Measurements from ENCODE around the gene SYT4.

Gene SYT4

DNA sequence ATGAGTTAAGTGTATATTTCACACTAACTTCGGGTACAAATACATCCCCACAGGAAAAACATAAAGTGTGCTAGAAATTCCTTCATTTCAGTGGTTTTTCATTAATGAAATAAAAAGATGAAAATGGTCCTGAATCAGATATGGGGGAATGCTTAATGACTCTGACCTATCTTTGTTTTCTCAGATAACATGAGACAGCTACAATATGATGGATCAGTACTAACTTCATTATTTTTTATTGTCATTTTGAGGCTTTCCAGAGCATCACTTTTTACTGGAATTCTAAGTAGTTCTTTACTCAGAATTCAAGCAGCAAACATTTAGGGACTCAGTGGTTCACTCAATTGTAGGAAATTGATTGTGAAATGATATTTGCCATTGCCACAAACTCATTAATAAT is 2.8 kb downstream of the SYT4 start:
- Histone ChIP-seq H3K4me1 (ENCODE audit: control insufficient read depth in 1 of 2, insufficient read depth in 2 of 2, low read length in 2 of 2) (peaks cover 0 to 4% of the 10 kb centered on the region in 2 donors), H3K36me3 (ENCODE audit: control insufficient read depth in 1 of 2, insufficient read depth in 2 of 2, low read length in 2 of 2) (no peaks in the 10 kb centered on the region), H3K4me3 (ENCODE audit: low read depth in 1 of 2, low read length in 2 of 2) (no peak overlapping the region), H3K9me3 (ENCODE audit: control insufficient read depth in 1 of 2, low read length in 2 of 2) (no peaks in the 10 kb centered on the region), H3K27ac (ENCODE audit: low read length) (no peak overlapping the region), H3K27me3 (ENCODE audit: low read depth, low read length) (no peaks in the 10 kb centered on the region)

DNA sequence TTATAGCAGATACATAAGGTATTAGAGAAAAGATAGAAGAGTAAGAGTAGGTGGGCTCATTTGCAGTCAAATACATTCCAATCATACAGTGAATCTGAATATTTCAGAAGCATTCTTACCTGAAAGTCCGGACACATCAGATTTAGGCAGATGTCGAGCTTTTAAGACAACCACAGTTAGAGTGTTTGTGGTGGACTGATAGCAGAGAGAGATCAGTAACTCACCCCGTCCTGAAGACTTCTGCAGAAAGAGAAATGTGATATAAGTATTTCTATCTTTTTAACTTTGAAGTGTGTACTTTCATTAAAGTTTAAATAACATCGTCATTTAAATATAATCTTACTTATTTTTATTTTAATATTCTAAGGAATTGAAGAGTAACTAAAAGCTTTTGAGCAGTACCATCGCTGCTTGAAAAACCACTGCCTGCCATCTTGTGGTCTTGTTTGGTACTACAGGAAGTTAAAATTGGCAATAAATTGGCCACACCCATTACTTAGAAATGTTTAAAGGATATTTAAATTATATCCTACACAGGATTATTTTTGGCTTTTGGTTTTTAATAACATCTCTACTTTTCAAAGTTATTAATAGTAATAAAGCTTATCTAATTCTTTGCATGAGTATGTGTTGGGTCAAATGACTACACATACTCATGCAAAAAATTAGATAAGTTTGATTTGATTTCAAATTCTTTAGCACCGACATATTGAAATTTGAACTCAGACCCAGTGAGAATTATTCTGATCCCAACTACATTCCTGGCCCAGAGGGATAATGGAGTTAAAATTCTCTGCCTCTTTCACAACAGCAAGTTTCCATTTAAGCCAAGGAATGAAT is 5.5 kb downstream of the SYT4 start:
- H3K9me3 ChIP-seq (ENCODE audit: control insufficient read depth in 1 of 2, low read length in 2 of 2), result no peaks in the 10 kb centered on the region
- H3K27ac ChIP-seq (ENCODE audit: low read length), result no peak overlapping the region
- H3K4me3 ChIP-seq (ENCODE audit: low read depth in 1 of 2, low read length in 2 of 2), result no peak overlapping the region
- no peaks in the 10 kb centered on the region for H3K27me3 ChIP-seq (ENCODE audit: low read depth, low read length)
- H3K4me1 ChIP-seq (ENCODE audit: control insufficient read depth in 1 of 2, insufficient read depth in 2 of 2, low read length in 2 of 2), result no peaks in the 10 kb centered on the region
- no peaks in the 10 kb centered on the region for H3K36me3 ChIP-seq (ENCODE audit: control insufficient read depth in 1 of 2, insufficient read depth in 2 of 2, low read length in 2 of 2)

GRCh38 chr18:43267818-43268217 is 9.5 kb downstream of the SYT4 start:
- Histone ChIP-seq H3K4me3 (ENCODE audit: low read depth in 1 of 2, low read length in 2 of 2) (no peak overlapping the region), H3K9me3 (ENCODE audit: control insufficient read depth in 1 of 2, low read length in 2 of 2) (no peaks in the 10 kb centered on the region), H3K36me3 (ENCODE audit: control insufficient read depth in 1 of 2, insufficient read depth in 2 of 2, low read length in 2 of 2) (no peaks in the 10 kb centered on the region), H3K4me1 (ENCODE audit: control insufficient read depth in 1 of 2, insufficient read depth in 2 of 2, low read length in 2 of 2) (no peaks in the 10 kb centered on the region), H3K27ac (ENCODE audit: low read length) (no peak overlapping the region), H3K27me3 (ENCODE audit: low read depth, low read length) (no peaks in the 10 kb centered on the region)

GRCh38 chr18:43265465-43265864 is 11.8 kb downstream of the SYT4 start:
- Histone ChIP-seq H3K4me3 (ENCODE audit: low read depth in 1 of 2, low read length in 2 of 2) (no peak overlapping the region), H3K27ac (ENCODE audit: low read length) (no peak overlapping the region), H3K27me3 (ENCODE audit: low read depth, low read length) (no peaks in the 10 kb centered on the region), H3K36me3 (ENCODE audit: control insufficient read depth in 1 of 2, insufficient read depth in 2 of 2, low read length in 2 of 2) (no peaks in the 10 kb centered on the region), H3K4me1 (ENCODE audit: control insufficient read depth in 1 of 2, insufficient read depth in 2 of 2, low read length in 2 of 2) (no peaks in the 10 kb centered on the region), H3K9me3 (ENCODE audit: control insufficient read depth in 1 of 2, low read length in 2 of 2) (peaks cover 0 to 3% of the 10 kb centered on the region in 2 donors)

DNA sequence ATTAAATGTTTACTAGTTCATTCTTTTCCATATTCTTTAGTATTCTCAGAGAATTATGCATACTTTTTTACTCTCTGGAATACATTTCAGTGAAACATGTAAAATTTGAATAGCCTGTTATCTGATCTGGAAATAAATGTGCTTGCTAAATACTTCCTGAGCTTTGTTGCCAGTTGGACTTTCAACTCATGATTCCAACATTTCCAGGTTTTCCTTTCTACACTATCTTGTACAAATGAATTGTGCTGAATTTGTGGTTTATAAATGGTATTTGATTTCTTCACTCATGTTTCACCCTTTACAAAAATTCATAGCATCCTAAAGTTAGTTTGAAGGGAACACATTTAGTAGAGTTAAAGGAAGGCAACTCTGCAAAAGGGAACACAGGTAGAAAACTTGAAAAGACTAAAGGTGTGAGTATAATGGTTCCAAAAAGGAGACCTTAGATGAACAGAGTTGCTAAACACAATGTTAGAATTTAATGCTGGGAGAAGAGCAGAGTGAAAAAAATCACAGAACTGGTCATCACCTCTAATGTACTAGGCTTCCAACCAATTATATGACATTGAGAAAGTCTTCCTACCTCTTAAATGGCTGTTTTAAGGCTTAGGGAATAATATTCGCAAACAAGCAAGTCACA is 28.6 kb downstream of the SYT4 start:
- Histone ChIP-seq H3K36me3 (ENCODE audit: control insufficient read depth in 1 of 2, insufficient read depth in 2 of 2, low read length in 2 of 2) (no peaks in the 10 kb centered on the region), H3K27me3 (ENCODE audit: low read depth, low read length) (no peaks in the 10 kb centered on the region), H3K9me3 (ENCODE audit: control insufficient read depth in 1 of 2, low read length in 2 of 2) (no peaks in the 10 kb centered on the region), H3K4me3 (ENCODE audit: low read depth in 1 of 2, low read length in 2 of 2) (no peak overlapping the region), H3K4me1 (ENCODE audit: control insufficient read depth in 1 of 2, insufficient read depth in 2 of 2, low read length in 2 of 2) (no peaks in the 10 kb centered on the region), H3K27ac (ENCODE audit: low read length) (no peak overlapping the region)

DNA sequence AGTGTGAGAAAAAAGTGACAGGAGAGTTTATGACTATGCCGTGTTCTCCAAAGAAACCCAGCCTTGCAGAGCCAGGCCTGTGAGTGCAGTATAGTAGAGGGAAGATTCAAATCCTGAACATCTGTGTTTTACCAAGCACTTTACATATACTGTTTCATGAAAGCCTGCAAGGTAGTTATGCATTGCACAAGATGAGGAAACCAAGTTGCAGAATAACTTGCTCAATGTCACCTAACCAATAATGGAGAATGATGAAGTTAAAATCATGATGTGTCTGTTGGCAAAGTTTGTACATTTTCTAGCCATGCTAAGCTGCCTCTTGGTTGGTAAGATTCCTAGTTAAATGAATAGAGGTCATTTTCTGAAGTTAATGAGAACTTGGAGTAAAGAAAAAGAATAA is 29.3 kb downstream of the SYT4 start:
- Histone ChIP-seq H3K27ac (ENCODE audit: low read length) (no peak overlapping the region), H3K27me3 (ENCODE audit: low read depth, low read length) (no peaks in the 10 kb centered on the region), H3K36me3 (ENCODE audit: control insufficient read depth in 1 of 2, insufficient read depth in 2 of 2, low read length in 2 of 2) (no peaks in the 10 kb centered on the region), H3K4me3 (ENCODE audit: low read depth in 1 of 2, low read length in 2 of 2) (no peak overlapping the region), H3K9me3 (ENCODE audit: control insufficient read depth in 1 of 2, low read length in 2 of 2) (no peaks in the 10 kb centered on the region), H3K4me1 (ENCODE audit: control insufficient read depth in 1 of 2, insufficient read depth in 2 of 2, low read length in 2 of 2) (no peaks in the 10 kb centered on the region)

DNA sequence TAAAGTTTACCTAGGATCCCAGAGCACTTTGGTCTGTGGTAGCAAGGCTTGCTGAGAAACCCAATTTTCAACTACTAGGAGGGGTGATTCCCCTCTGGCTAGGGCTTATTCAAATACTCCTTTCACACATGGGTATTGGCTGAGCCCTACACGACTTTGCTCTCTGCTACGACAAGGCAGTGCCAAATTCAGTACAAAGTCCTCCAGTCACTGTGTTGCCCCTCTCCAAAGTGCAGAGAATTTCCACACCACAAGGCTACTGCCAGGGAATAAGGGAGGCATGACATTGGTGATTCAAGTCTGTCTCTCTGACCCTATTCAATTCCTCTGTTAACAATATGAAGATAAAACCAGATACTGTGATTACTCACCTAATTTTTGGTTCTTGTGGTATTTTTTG is 38.9 kb downstream of the SYT4 start:
- Histone ChIP-seq H3K27me3 (ENCODE audit: low read depth, low read length) (no peaks in the 10 kb centered on the region), H3K27ac (ENCODE audit: low read length) (no peak overlapping the region), H3K9me3 (ENCODE audit: control insufficient read depth in 1 of 2, low read length in 2 of 2) (no peaks in the 10 kb centered on the region), H3K36me3 (ENCODE audit: control insufficient read depth in 1 of 2, insufficient read depth in 2 of 2, low read length in 2 of 2) (no peaks in the 10 kb centered on the region), H3K4me3 (ENCODE audit: low read depth in 1 of 2, low read length in 2 of 2) (no peak overlapping the region), H3K4me1 (ENCODE audit: control insufficient read depth in 1 of 2, insufficient read depth in 2 of 2, low read length in 2 of 2) (no peaks in the 10 kb centered on the region)

DNA sequence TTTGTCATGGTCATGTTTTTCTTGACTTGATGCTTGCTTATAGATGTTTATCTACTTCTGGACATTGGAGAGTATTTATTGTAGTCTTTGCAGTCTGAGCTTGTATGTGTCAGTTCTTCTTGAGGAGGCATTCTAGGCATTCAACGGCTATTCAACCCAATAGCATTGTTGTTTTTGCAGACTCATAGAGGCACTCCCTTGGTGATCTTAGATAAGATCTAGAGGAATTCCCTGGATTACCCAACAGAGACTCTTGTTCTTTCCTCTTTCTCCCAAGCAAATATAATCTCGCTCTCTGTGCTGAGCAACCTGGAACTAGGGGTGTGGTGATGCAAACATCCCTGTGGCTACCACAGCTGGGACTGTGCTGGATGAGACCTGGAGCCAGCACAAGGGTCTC is 40.4 kb downstream of the SYT4 start:
- Histone ChIP-seq H3K27me3 (ENCODE audit: low read depth, low read length) (no peaks in the 10 kb centered on the region), H3K4me1 (ENCODE audit: control insufficient read depth in 1 of 2, insufficient read depth in 2 of 2, low read length in 2 of 2) (no peaks in the 10 kb centered on the region), H3K27ac (ENCODE audit: low read length) (no peak overlapping the region), H3K36me3 (ENCODE audit: control insufficient read depth in 1 of 2, insufficient read depth in 2 of 2, low read length in 2 of 2) (no peaks in the 10 kb centered on the region), H3K9me3 (ENCODE audit: control insufficient read depth in 1 of 2, low read length in 2 of 2) (no peaks in the 10 kb centered on the region), H3K4me3 (ENCODE audit: low read depth in 1 of 2, low read length in 2 of 2) (no peak overlapping the region)

DNA sequence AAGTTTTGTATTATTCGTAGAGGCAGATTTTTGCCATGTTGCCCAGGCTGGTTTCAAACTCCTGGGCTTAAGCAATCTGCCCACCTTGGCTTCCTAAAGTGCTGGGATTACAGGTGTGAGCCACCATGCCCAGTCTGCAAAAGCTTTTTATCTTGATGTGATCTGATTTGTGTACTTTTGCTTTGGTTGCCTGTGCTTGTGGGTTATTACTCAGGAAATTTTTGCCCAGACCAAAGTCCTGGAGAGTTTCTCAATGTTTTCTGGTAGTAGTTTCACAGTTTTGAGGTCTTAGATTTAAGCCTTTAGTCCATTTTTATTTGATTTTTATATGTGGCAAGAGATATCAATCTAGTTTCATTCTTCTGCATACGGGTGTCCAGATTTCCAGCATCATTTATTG is 42.4 kb downstream of the SYT4 start:
- Histone ChIP-seq H3K27ac (ENCODE audit: low read length) (no peak overlapping the region), H3K9me3 (ENCODE audit: control insufficient read depth in 1 of 2, low read length in 2 of 2) (no peaks in the 10 kb centered on the region), H3K36me3 (ENCODE audit: control insufficient read depth in 1 of 2, insufficient read depth in 2 of 2, low read length in 2 of 2) (no peaks in the 10 kb centered on the region), H3K4me1 (ENCODE audit: control insufficient read depth in 1 of 2, insufficient read depth in 2 of 2, low read length in 2 of 2) (no peaks in the 10 kb centered on the region), H3K27me3 (ENCODE audit: low read depth, low read length) (no peaks in the 10 kb centered on the region), H3K4me3 (ENCODE audit: low read depth in 1 of 2, low read length in 2 of 2) (no peak overlapping the region)

GRCh38 chr18:43222501-43222900 is 54.8 kb downstream of the SYT4 start:
- Histone ChIP-seq H3K4me1 (ENCODE audit: control insufficient read depth in 1 of 2, insufficient read depth in 2 of 2, low read length in 2 of 2) (no peaks in the 10 kb centered on the region), H3K4me3 (ENCODE audit: low read depth in 1 of 2, low read length in 2 of 2) (no peak overlapping the region), H3K36me3 (ENCODE audit: control insufficient read depth in 1 of 2, insufficient read depth in 2 of 2, low read length in 2 of 2) (no peaks in the 10 kb centered on the region), H3K27ac (ENCODE audit: low read length) (no peak overlapping the region), H3K9me3 (ENCODE audit: control insufficient read depth in 1 of 2, low read length in 2 of 2) (no peaks in the 10 kb centered on the region), H3K27me3 (ENCODE audit: low read depth, low read length) (no peaks in the 10 kb centered on the region)

GRCh38 chr18:43220691-43221090 is 56.6 kb downstream of the SYT4 start:
- Histone ChIP-seq H3K4me1 (ENCODE audit: control insufficient read depth in 1 of 2, insufficient read depth in 2 of 2, low read length in 2 of 2) (no peaks in the 10 kb centered on the region), H3K4me3 (ENCODE audit: low read depth in 1 of 2, low read length in 2 of 2) (no peak overlapping the region), H3K36me3 (ENCODE audit: control insufficient read depth in 1 of 2, insufficient read depth in 2 of 2, low read length in 2 of 2) (no peaks in the 10 kb centered on the region), H3K27ac (ENCODE audit: low read length) (no peak overlapping the region), H3K27me3 (ENCODE audit: low read depth, low read length) (no peaks in the 10 kb centered on the region), H3K9me3 (ENCODE audit: control insufficient read depth in 1 of 2, low read length in 2 of 2) (no peaks in the 10 kb centered on the region)
